ENCODE measurements around the gene NCKIPSD. TPM values are rescaled to one million over a fixed set of nuclear protein-coding genes. Genes with fewer than 3 reads are reported as not detected.

The NCKIPSD gene
- total RNA-seq, 4 donors from 2014 or later = 11.0 to 48.9 (median 25.6) TPM

GRCh38 chr3:48678056-48678455, 7.7 kb downstream of the NCKIPSD start:
- TF ChIP-seq POLR2A (IDR thresholded peaks at IDR 0.05) = no peak
- TF ChIP-seq, protein P1, sequence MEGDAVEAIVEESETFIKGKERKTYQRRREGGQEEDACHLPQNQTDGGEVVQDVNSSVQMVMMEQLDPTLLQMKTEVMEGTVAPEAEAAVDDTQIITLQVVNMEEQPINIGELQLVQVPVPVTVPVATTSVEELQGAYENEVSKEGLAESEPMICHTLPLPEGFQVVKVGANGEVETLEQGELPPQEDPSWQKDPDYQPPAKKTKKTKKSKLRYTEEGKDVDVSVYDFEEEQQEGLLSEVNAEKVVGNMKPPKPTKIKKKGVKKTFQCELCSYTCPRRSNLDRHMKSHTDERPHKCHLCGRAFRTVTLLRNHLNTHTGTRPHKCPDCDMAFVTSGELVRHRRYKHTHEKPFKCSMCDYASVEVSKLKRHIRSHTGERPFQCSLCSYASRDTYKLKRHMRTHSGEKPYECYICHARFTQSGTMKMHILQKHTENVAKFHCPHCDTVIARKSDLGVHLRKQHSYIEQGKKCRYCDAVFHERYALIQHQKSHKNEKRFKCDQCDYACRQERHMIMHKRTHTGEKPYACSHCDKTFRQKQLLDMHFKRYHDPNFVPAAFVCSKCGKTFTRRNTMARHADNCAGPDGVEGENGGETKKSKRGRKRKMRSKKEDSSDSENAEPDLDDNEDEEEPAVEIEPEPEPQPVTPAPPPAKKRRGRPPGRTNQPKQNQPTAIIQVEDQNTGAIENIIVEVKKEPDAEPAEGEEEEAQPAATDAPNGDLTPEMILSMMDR (IDR thresholded peaks at IDR 0.05) = no peak
- DNase-seq = no peak
- Histone ChIP-seq H3K36me3 (no peaks in the 10 kb centered on the region), H3K9me3 (no peaks in the 10 kb centered on the region), H3K4me1 (peaks cover 0 to 4% of the 10 kb centered on the region in 2 donors), H3K27me3 (no peaks in the 10 kb centered on the region), H3K4me3 (no peak overlapping the region), H3K27ac (no peak overlapping the region)
- intact Hi-C loops (cut with DNase I; ENCODE audit: low total_unique reads) = no loop called here

DNA sequence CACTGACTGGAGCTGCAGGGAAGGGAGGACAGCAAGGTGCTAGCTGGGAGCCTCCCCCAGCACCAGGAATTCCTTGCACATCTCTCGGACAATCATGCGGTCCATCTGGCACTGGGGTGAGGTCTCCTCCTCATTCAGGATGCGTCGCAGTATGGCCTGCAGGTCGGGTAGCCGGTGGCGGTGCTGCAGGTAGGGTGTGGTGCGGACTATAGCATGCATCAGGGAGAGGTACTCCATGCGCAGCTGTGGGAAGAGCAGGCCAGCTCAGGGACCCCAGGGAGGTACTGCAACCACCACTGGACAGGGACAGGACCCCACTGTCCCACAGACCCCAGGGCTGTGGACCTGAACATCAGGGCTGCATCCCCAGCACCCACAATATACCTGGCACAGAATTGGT, 11.2 kb downstream of the NCKIPSD start:
- TF ChIP-seq, protein P1 (IDR thresholded peaks at IDR 0.05) = no peak
- TF ChIP-seq POLR2A (IDR thresholded peaks at IDR 0.05) = no peak
- no peak overlapping the region for H3K27ac ChIP-seq
- no peaks in the 10 kb centered on the region for H3K36me3 ChIP-seq
- H3K4me3 ChIP-seq = no peak overlapping the region
- H3K4me1 ChIP-seq = no peaks in the 10 kb centered on the region
- H3K27me3 ChIP-seq = no peaks in the 10 kb centered on the region
- intact Hi-C loops (cut with DNase I; ENCODE audit: low total_unique reads) = no loop called here
- H3K9me3 ChIP-seq = no peaks in the 10 kb centered on the region
- no peak for DNase-seq

DNA sequence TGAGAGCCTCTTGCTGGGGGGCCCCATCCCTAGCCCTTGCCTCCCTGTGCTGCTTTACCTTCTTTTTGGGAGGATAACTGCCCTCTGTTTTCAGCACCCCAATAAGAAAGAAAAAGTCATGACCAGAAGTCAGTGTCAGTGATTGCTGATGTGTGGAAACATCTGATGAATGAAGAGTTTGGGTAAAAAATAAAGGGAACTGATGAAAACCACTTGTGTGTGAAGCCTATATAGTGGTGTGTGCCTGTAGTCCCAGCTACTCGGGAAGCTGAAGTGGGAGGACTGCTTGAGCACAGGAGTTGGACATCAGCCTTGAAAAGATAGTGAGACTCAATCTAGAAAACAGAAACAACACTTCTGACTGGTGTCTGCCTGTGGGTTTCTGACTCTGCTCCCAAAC, 13.2 kb downstream of the NCKIPSD start:
- Histone ChIP-seq H3K36me3 (no peaks in the 10 kb centered on the region), H3K27me3 (no peaks in the 10 kb centered on the region), H3K4me1 (no peaks in the 10 kb centered on the region), H3K4me3 (no peak overlapping the region), H3K27ac (no peak overlapping the region), H3K9me3 (no peaks in the 10 kb centered on the region)
- no peak for TF ChIP-seq POLR2A (IDR thresholded peaks at IDR 0.05)
- TF ChIP-seq, protein P1 (IDR thresholded peaks at IDR 0.05) = no peak
- intact Hi-C loops (cut with DNase I; ENCODE audit: low total_unique reads) = no loop called here
- DNase-seq = no peak

GRCh38 chr3:48664929-48665328, 20.8 kb downstream of the NCKIPSD start:
- no peak overlapping the region for H3K4me3 ChIP-seq
- TF ChIP-seq POLR2A (IDR thresholded peaks at IDR 0.05) = no peak
- TF ChIP-seq, protein P1 (IDR thresholded peaks at IDR 0.05) = no peak
- no peaks in the 10 kb centered on the region for H3K36me3 ChIP-seq
- intact Hi-C loops (cut with DNase I; ENCODE audit: low total_unique reads) = no loop called here
- H3K27ac ChIP-seq = no peak overlapping the region
- H3K27me3 ChIP-seq = peaks cover 0 to 5% of the 10 kb centered on the region in 2 donors
- H3K9me3 ChIP-seq = no peaks in the 10 kb centered on the region
- peaks cover 0 to 12% of the 10 kb centered on the region in 2 donors for H3K4me1 ChIP-seq
- DNase-seq = no peak

- peak overlapping the region in 1 of 2 donors; percentile 80 for H3K27ac ChIP-seq
- no peak for TF ChIP-seq POLR2A (IDR thresholded peaks at IDR 0.05)
- TF ChIP-seq, protein P1 (IDR thresholded peaks at IDR 0.05) = no peak
Measured at GRCh38 chr3:48664313-48664644, 21.4 kb downstream of the NCKIPSD start.

More at GRCh38 chr3:48664313-48664644, 21.4 kb downstream of the NCKIPSD start:
- Histone ChIP-seq H3K27me3 (peaks cover 0 to 5% of the 10 kb centered on the region in 2 donors), H3K4me3 (no peak overlapping the region), H3K9me3 (no peaks in the 10 kb centered on the region), H3K36me3 (no peaks in the 10 kb centered on the region), H3K4me1 (peaks cover 0 to 12% of the 10 kb centered on the region in 2 donors)
- intact Hi-C loops (cut with DNase I; ENCODE audit: low total_unique reads) = no loop called here
- DNase-seq = no peak

All from uterus (tissue), 4 donors.